Activated CD8-positive, alpha-beta T cell treated with anti-CD3 and anti-CD28 coated beads for 36 hours (primary cell): Measurements from ENCODE around the gene TLDC2. TPM values are rescaled to one million over a fixed set of nuclear protein-coding genes. Genes with fewer than 3 reads are reported as not detected.

Experiments
- ATAC-seq: fragments of 200-7000 bp; cut with Tn5 transposase; one replicate; pipeline ENCODE4 v1.10.0; 2021; ENCODE audit warnings: mild to moderate bottlenecking, moderate library complexity
- CTCF ChIA-PET: fragments of 350-600 bp; sonication (Branson Sonifier 250); formaldehyde crosslinking; loops from one replicate; lab custom pipeline; 2021; ENCODE audit warnings: antibody characterized with exemption; lab: Charles Lee
- POLR2A ChIA-PET: fragments of 350-600 bp; sonication (Branson Sonifier 250); formaldehyde crosslinking; loops from one replicate; lab custom pipeline; 2021; ENCODE audit warnings: antibody characterized with exemption; lab: Charles Lee
- DNase-seq: peaks from one replicate; pipeline ENCODE4 v3.0.0-alpha.2; 2020
- H3K27ac Mint-ChIP-seq: one replicate; pipeline ENCODE4 v1.8.0; 2021; ENCODE audit warnings: mild to moderate bottlenecking, mixed read lengths
- H3K27me3 Mint-ChIP-seq: one replicate; pipeline ENCODE4 v1.8.0; 2021; ENCODE audit warnings: mixed read lengths
- H3K36me3 Mint-ChIP-seq: one replicate; pipeline ENCODE4 v1.8.0; 2021; ENCODE audit warnings: low read depth, mixed read lengths
- H3K4me1 Mint-ChIP-seq: one replicate; pipeline ENCODE4 v1.8.0; 2021; ENCODE audit warnings: low read depth, mixed read lengths
- H3K4me3 Mint-ChIP-seq: one replicate; pipeline ENCODE4 v1.8.0; 2021; ENCODE audit warnings: mild to moderate bottlenecking, moderate library complexity, mixed read lengths
- H3K9me3 Mint-ChIP-seq: one replicate; pipeline ENCODE4 v1.8.0; 2021; ENCODE audit warnings: mixed read lengths
- CTCF ChIP-seq: fragments of 200-600 bp; IDR thresholded peaks from one replicate; pipeline ENCODE4 v1.8.0; 2022; ENCODE audit warnings: antibody characterized with exemption, mild to moderate bottlenecking
- intact Hi-C: fragments of 100-400 bp; cut with micrococcal nuclease; formaldehyde crosslinking; loops from one replicate; pipeline ENCODE4 v1.10.0; 2022
- total RNA-seq, 2 experiments: library from RNA; stranded (reverse); gene quantifications; one replicate each; pipeline ENCODE4 v1.2.3, GENCODE V29; 2021

TLDC2 gene
- total RNA-seq, 2 experiments from 2014 or later, result not detected

- POLR2A ChIA-PET, result no interaction called here
- Mint-ChIP-seq H3K4me1 (peaks cover 9% of the 10 kb centered on the region), H3K9me3 (no peaks in the 10 kb centered on the region), H3K36me3 (no peaks in the 10 kb centered on the region), H3K27me3 (peaks cover 16% of the 10 kb centered on the region), H3K27ac (no peak overlapping the region), H3K4me3 (no peak overlapping the region)
- DNase-seq, result no peak
- no peak for TF ChIP-seq CTCF
- ATAC-seq, result no peak
- CTCF ChIA-PET, result interaction anchor here (2.5 kb wide), 1 partner anchor 58 kb away, joined by 8 read pairs; no protein-coding TSS in a partner anchor
- intact Hi-C loops, result no loop called here
Measured at GRCh38 chr20:36866164-36866563, 9.8 kb upstream of the TLDC2 start.

- Mint-ChIP-seq H3K27ac (no peak overlapping the region), H3K4me3 (no peak overlapping the region), H3K27me3 (peaks cover 12% of the 10 kb centered on the region), H3K9me3 (no peaks in the 10 kb centered on the region), H3K4me1 (peaks cover 9% of the 10 kb centered on the region), H3K36me3 (no peaks in the 10 kb centered on the region)
- TF ChIP-seq CTCF, result no peak
- DNase-seq, result no peak
- CTCF ChIA-PET, result interaction anchor here (1.0 kb wide), 1 partner anchor 20 kb away, joined by 5 read pairs; no protein-coding TSS in a partner anchor
- POLR2A ChIA-PET, result no interaction called here
- intact Hi-C loops, result no loop called here
- no peak for ATAC-seq
Measured at GRCh38 chr20:36866681-36867495, 9.1 kb upstream of the TLDC2 start.

GRCh38 chr20:36871640-36872570 is 4.0 kb upstream of the TLDC2 start:
- Mint-ChIP-seq H3K4me1 (no peaks in the 10 kb centered on the region), H3K27ac (no peak overlapping the region), H3K36me3 (no peaks in the 10 kb centered on the region), H3K27me3 (no peaks in the 10 kb centered on the region), H3K9me3 (no peaks in the 10 kb centered on the region), H3K4me3 (no peak overlapping the region)
- peak; percentile 30 for ATAC-seq
- no peak for TF ChIP-seq CTCF
- intact Hi-C loops, result no loop called here
- ChIA-PET POLR2A (interaction anchor here (0.7 kb wide), 1 partner anchor 18 kb away, joined by 3 read pairs; no protein-coding TSS in a partner anchor), CTCF (interaction anchor here (0.8 to 1.6 kb wide), 3 partner anchors 8 to 63 kb away, joined by 3 to 4 read pairs (median 4); no protein-coding TSS in a partner anchor)
- no peak for DNase-seq

GRCh38 chr20:36872852-36873251 is 3.1 kb upstream of the TLDC2 start:
- no peak for ATAC-seq
- no peak for DNase-seq
- TF ChIP-seq CTCF, result no peak
- intact Hi-C loops, result no loop called here
- Mint-ChIP-seq H3K27ac (no peak overlapping the region), H3K4me3 (no peak overlapping the region), H3K9me3 (no peaks in the 10 kb centered on the region), H3K36me3 (no peaks in the 10 kb centered on the region), H3K27me3 (no peaks in the 10 kb centered on the region), H3K4me1 (no peaks in the 10 kb centered on the region)
- ChIA-PET CTCF (interaction anchor here (1.1 to 3.3 kb wide), 4 partner anchors 9 to 99 kb away, joined by 3 to 17 read pairs (median 6); partner anchors contain the start of gene DSN1), POLR2A (interaction anchor here (1.4 kb wide), 1 partner anchor 10 kb away, joined by 3 read pairs; no protein-coding TSS in a partner anchor)
